T-helper 2 cell treated with Interferon-gamma antibody and Interleukin-4, amounts not matched to agents 5 μg/mL and 100 μg/mL, for 36 hours (primary cell): ENCODE data around the gene HES5.

Source experiments
- DNase-seq: peaks from one replicate; pipeline ENCODE4 v3.0.0; 2021; ENCODE audit warnings: low spot score
- H3K27ac Mint-ChIP-seq: one replicate; pipeline ENCODE4 v1.8.0; 2021; ENCODE audit warnings: mild to moderate bottlenecking, mixed read lengths
- H3K27me3 Mint-ChIP-seq: one replicate; pipeline ENCODE4 v1.8.0; 2021; ENCODE audit warnings: low read depth, mixed read lengths
- H3K36me3 Mint-ChIP-seq: one replicate; pipeline ENCODE4 v1.8.0; 2021; ENCODE audit warnings: low read depth, mixed read lengths
- H3K4me1 Mint-ChIP-seq: one replicate; pipeline ENCODE4 v1.8.0; 2021; ENCODE audit warnings: low read depth, mixed read lengths
- H3K4me3 Mint-ChIP-seq: one replicate; pipeline ENCODE4 v1.8.0; 2022; ENCODE audit warnings: mild to moderate bottlenecking, moderate library complexity, mixed read lengths
- H3K9me3 Mint-ChIP-seq: one replicate; pipeline ENCODE4 v1.8.0; 2021; ENCODE audit warnings: mixed read lengths

The HES5 gene

GRCh38 chr1:2514863-2515762, 14.9 kb downstream of the HES5 start:
- no peak overlapping the region for H3K4me3 Mint-ChIP-seq
- H3K27ac Mint-ChIP-seq = no peak overlapping the region
- no peaks in the 10 kb centered on the region for H3K9me3 Mint-ChIP-seq
- no peak for DNase-seq
- peaks cover 21% of the 10 kb centered on the region for H3K36me3 Mint-ChIP-seq
- no peaks in the 10 kb centered on the region for H3K27me3 Mint-ChIP-seq
- H3K4me1 Mint-ChIP-seq = no peaks in the 10 kb centered on the region

- Mint-ChIP-seq H3K9me3 (no peaks in the 10 kb centered on the region), H3K27ac (no peak overlapping the region), H3K4me1 (no peaks in the 10 kb centered on the region), H3K36me3 (peaks cover 24% of the 10 kb centered on the region), H3K4me3 (no peak overlapping the region), H3K27me3 (no peaks in the 10 kb centered on the region)
- no peak for DNase-seq
Observed at GRCh38 chr1:2513939-2514652, 16.0 kb downstream of the HES5 start.

- H3K27ac Mint-ChIP-seq = no peak overlapping the region
- H3K9me3 Mint-ChIP-seq = no peaks in the 10 kb centered on the region
- DNase-seq = no peak
- peaks cover 20% of the 10 kb centered on the region for H3K36me3 Mint-ChIP-seq
- no peaks in the 10 kb centered on the region for H3K27me3 Mint-ChIP-seq
- no peaks in the 10 kb centered on the region for H3K4me1 Mint-ChIP-seq
- H3K4me3 Mint-ChIP-seq = no peak overlapping the region
Observed at GRCh38 chr1:2512862-2513421, 17.1 kb downstream of the HES5 start.

- no peak overlapping the region for H3K27ac Mint-ChIP-seq
- peaks cover 11% of the 10 kb centered on the region for H3K36me3 Mint-ChIP-seq
- H3K4me3 Mint-ChIP-seq = no peak overlapping the region
- no peaks in the 10 kb centered on the region for H3K27me3 Mint-ChIP-seq
- no peaks in the 10 kb centered on the region for H3K4me1 Mint-ChIP-seq
- no peaks in the 10 kb centered on the region for H3K9me3 Mint-ChIP-seq
- DNase-seq = no peak
Observed at GRCh38 chr1:2510366-2511155, 19.5 kb downstream of the HES5 start.

GRCh38 chr1:2509589-2509988, 20.5 kb downstream of the HES5 start:
- Mint-ChIP-seq H3K4me3 (no peak overlapping the region), H3K27ac (no peak overlapping the region), H3K36me3 (peaks cover 11% of the 10 kb centered on the region), H3K27me3 (no peaks in the 10 kb centered on the region), H3K9me3 (no peaks in the 10 kb centered on the region), H3K4me1 (no peaks in the 10 kb centered on the region)
- DNase-seq = no peak

- DNase-seq = no peak
- Mint-ChIP-seq H3K4me1 (no peaks in the 10 kb centered on the region), H3K27me3 (no peaks in the 10 kb centered on the region), H3K36me3 (peaks cover 11% of the 10 kb centered on the region), H3K9me3 (no peaks in the 10 kb centered on the region), H3K4me3 (no peak overlapping the region), H3K27ac (no peak overlapping the region)
Observed at GRCh38 chr1:2508751-2509150, 21.3 kb downstream of the HES5 start.

GRCh38 chr1:2508180-2508579, 21.9 kb downstream of the HES5 start:
- Mint-ChIP-seq H3K9me3 (no peaks in the 10 kb centered on the region), H3K36me3 (peaks cover 11% of the 10 kb centered on the region), H3K4me3 (no peak overlapping the region), H3K4me1 (no peaks in the 10 kb centered on the region), H3K27ac (no peak overlapping the region), H3K27me3 (no peaks in the 10 kb centered on the region)
- DNase-seq = no peak

GRCh38 chr1:2507744-2508155, 22.3 kb downstream of the HES5 start:
- no peak overlapping the region for H3K27ac Mint-ChIP-seq
- H3K9me3 Mint-ChIP-seq = no peaks in the 10 kb centered on the region
- H3K4me3 Mint-ChIP-seq = no peak overlapping the region
- no peaks in the 10 kb centered on the region for H3K27me3 Mint-ChIP-seq
- peaks cover 11% of the 10 kb centered on the region for H3K36me3 Mint-ChIP-seq
- DNase-seq = no peak
- no peaks in the 10 kb centered on the region for H3K4me1 Mint-ChIP-seq

- no peak overlapping the region for H3K4me3 Mint-ChIP-seq
- H3K36me3 Mint-ChIP-seq = peaks cover 11% of the 10 kb centered on the region
- no peak overlapping the region for H3K27ac Mint-ChIP-seq
- H3K27me3 Mint-ChIP-seq = no peaks in the 10 kb centered on the region
- no peaks in the 10 kb centered on the region for H3K9me3 Mint-ChIP-seq
- DNase-seq = no peak
- no peaks in the 10 kb centered on the region for H3K4me1 Mint-ChIP-seq
Observed at GRCh38 chr1:2506901-2507565, 23.0 kb downstream of the HES5 start.

GRCh38 chr1:2506007-2506860, 23.8 kb downstream of the HES5 start:
- no peak for DNase-seq
- Mint-ChIP-seq H3K4me1 (no peaks in the 10 kb centered on the region), H3K36me3 (peaks cover 7% of the 10 kb centered on the region), H3K27me3 (no peaks in the 10 kb centered on the region), H3K9me3 (no peaks in the 10 kb centered on the region), H3K4me3 (no peak overlapping the region), H3K27ac (no peak overlapping the region)

GRCh38 chr1:2505461-2505994, 24.5 kb downstream of the HES5 start:
- H3K9me3 Mint-ChIP-seq = no peaks in the 10 kb centered on the region
- no peak overlapping the region for H3K27ac Mint-ChIP-seq
- H3K27me3 Mint-ChIP-seq = no peaks in the 10 kb centered on the region
- H3K4me1 Mint-ChIP-seq = peaks cover under 1% of the 10 kb centered on the region
- H3K36me3 Mint-ChIP-seq = peaks cover 7% of the 10 kb centered on the region
- DNase-seq = no peak
- H3K4me3 Mint-ChIP-seq = no peak overlapping the region

- Mint-ChIP-seq H3K27me3 (no peaks in the 10 kb centered on the region), H3K27ac (no peak overlapping the region), H3K4me3 (no peak overlapping the region), H3K4me1 (peaks cover 4% of the 10 kb centered on the region), H3K9me3 (no peaks in the 10 kb centered on the region), H3K36me3 (peaks cover 7% of the 10 kb centered on the region)
- DNase-seq = no peak
Observed at GRCh38 chr1:2504949-2505272, 25.2 kb downstream of the HES5 start.
